Ishikawa (cell line): ENCODE results near the gene SLC1A2.

Source experiments
- CEBPB ChIP-seq: IDR thresholded peaks from 2 replicates; pipeline ENCODE4 v1.6.1; 2012
- CREB1 ChIP-seq: IDR thresholded peaks from 2 replicates; pipeline ENCODE4 v1.6.1; 2012; ENCODE audit warnings: low read depth
- EGR1 ChIP-seq: IDR thresholded peaks from 2 replicates; pipeline ENCODE4 v1.6.1; 2012
- EP300 ChIP-seq: IDR thresholded peaks from 2 replicates; pipeline ENCODE4 v1.6.1; 2012; ENCODE audit warnings: borderline replicate concordance
- FOXM1 ChIP-seq: IDR thresholded peaks from 2 replicates; pipeline ENCODE4 v1.6.1; 2012; ENCODE audit warnings: low read depth, borderline replicate concordance
- MAX ChIP-seq: IDR thresholded peaks from 2 replicates; pipeline ENCODE4 v1.6.1; 2012
- NFIC ChIP-seq: IDR thresholded peaks from 2 replicates; pipeline ENCODE4 v1.6.1; 2012
- RAD21 ChIP-seq: IDR thresholded peaks from 2 replicates; pipeline ENCODE4 v1.6.1; 2012; ENCODE audit warnings: low read depth
- REST ChIP-seq: IDR thresholded peaks from 2 replicates; pipeline ENCODE4 v1.6.1; 2012; ENCODE audit warnings: low read depth, mild to moderate bottlenecking
- TAF1 ChIP-seq: IDR thresholded peaks from 2 replicates; pipeline ENCODE4 v1.6.1; 2012; ENCODE audit warnings: low read depth, mild to moderate bottlenecking
- TCF12 ChIP-seq: IDR thresholded peaks from 2 replicates; pipeline ENCODE4 v1.6.1; 2012; ENCODE audit warnings: low read depth
- TEAD4 ChIP-seq: IDR thresholded peaks from 2 replicates; pipeline ENCODE4 v1.6.1; 2012
- USF1 ChIP-seq: IDR thresholded peaks from 2 replicates; pipeline ENCODE4 v1.6.1; 2012
- YY1 ChIP-seq: IDR thresholded peaks from 2 replicates; pipeline ENCODE4 v1.6.1; 2012; ENCODE audit warnings: low read depth
- ZBTB7A ChIP-seq: IDR thresholded peaks from 2 replicates; pipeline ENCODE4 v1.6.1; 2012; ENCODE audit warnings: low read depth

SLC1A2 gene

GRCh38 chr11:35459489-35459888 lies 40.1 kb upstream of the SLC1A2 start:
- TF ChIP-seq EP300, result no peak
- no peak for TF ChIP-seq MAX
- TF ChIP-seq TEAD4, result no peak
- TF ChIP-seq TCF12, result no peak
- no peak for TF ChIP-seq EGR1
- no peak for TF ChIP-seq ZBTB7A
- TF ChIP-seq YY1, result no peak
- no peak for TF ChIP-seq USF1
- no peak for TF ChIP-seq TAF1
- TF ChIP-seq REST, result no peak
- TF ChIP-seq FOXM1, result no peak
- no peak for TF ChIP-seq CREB1
- no peak for TF ChIP-seq NFIC
- TF ChIP-seq RAD21, result no peak
- TF ChIP-seq CEBPB, result no peak

- no peak for TF ChIP-seq CEBPB
- TF ChIP-seq ZBTB7A, result no peak
- no peak for TF ChIP-seq FOXM1
- TF ChIP-seq TAF1, result no peak
- TF ChIP-seq REST, result no peak
- no peak for TF ChIP-seq TCF12
- TF ChIP-seq CREB1, result no peak
- no peak for TF ChIP-seq EGR1
- TF ChIP-seq USF1, result no peak
- no peak for TF ChIP-seq RAD21
These were observed 39.5 kb upstream of the SLC1A2 start for GRCh38 chr11:35458846-35459245.

- TF ChIP-seq CEBPB, result no peak
- TF ChIP-seq EGR1, result no peak
- TF ChIP-seq RAD21, result no peak
- no peak for TF ChIP-seq TAF1
- no peak for TF ChIP-seq EP300
- no peak for TF ChIP-seq REST
- TF ChIP-seq USF1, result no peak
- no peak for TF ChIP-seq ZBTB7A
- no peak for TF ChIP-seq YY1
- TF ChIP-seq TCF12, result no peak
- TF ChIP-seq MAX, result no peak
These were observed 35.0 kb upstream of the SLC1A2 start for GRCh38 chr11:35454362-35454761.

- TF ChIP-seq USF1 (no peak), NFIC (no peak), YY1 (no peak), RAD21 (no peak), FOXM1 (no peak), MAX (no peak), TAF1 (no peak), CREB1 (no peak), TCF12 (no peak), TEAD4 (no peak), CEBPB (no peak), EGR1 (no peak), EP300 (no peak), ZBTB7A (no peak), REST (no peak)
These were observed 17.4 kb upstream of the SLC1A2 start for GRCh38 chr11:35436581-35437250.
